NCI-H748 treated with DMSO at 0.1 percent for 48 hours (cell line): Measurements from ENCODE around the gene CCDC93.

Experiments
- DNase-seq: peaks from one replicate; lab custom pipeline; 2025; lab: John Stamatoyannopoulos, UW

The CCDC93 gene

GRCh38 chr2:118013724-118014491, at the start of gene CCDC93:
Gene CCDC93 (minus strand): TSS chr2:118014070. CDS start chr2:118013995, 75 bp downstream.
- peak; percentile 54 for DNase-seq

GRCh38 chr2:118062669-118063068, 48.8 kb upstream of the CCDC93 start:
- no peak for DNase-seq

GRCh38 chr2:118062048-118062447, 48.2 kb upstream of the CCDC93 start:
- no peak for DNase-seq

- DNase-seq = no peak
Measured at GRCh38 chr2:118061135-118061955, 47.5 kb upstream of the CCDC93 start.

- DNase-seq = no peak
Measured at GRCh38 chr2:118059919-118060478, 46.1 kb upstream of the CCDC93 start.

- DNase-seq = no peak
Measured at GRCh38 chr2:118058951-118059350, 45.1 kb upstream of the CCDC93 start.

- no peak for DNase-seq
Measured at GRCh38 chr2:118056801-118057200, 42.9 kb upstream of the CCDC93 start.

GRCh38 chr2:118056165-118056534, 42.3 kb upstream of the CCDC93 start:
- no peak for DNase-seq

GRCh38 chr2:118055512-118056164, 41.8 kb upstream of the CCDC93 start:
- no peak for DNase-seq

GRCh38 chr2:118054213-118055008, 40.5 kb upstream of the CCDC93 start:
- no peak for DNase-seq

GRCh38 chr2:118053681-118054080, 39.8 kb upstream of the CCDC93 start:
- DNase-seq = no peak

GRCh38 chr2:118052474-118052873, 38.6 kb upstream of the CCDC93 start:
- DNase-seq = no peak

- no peak for DNase-seq
Measured at GRCh38 chr2:118051826-118052358, 38.0 kb upstream of the CCDC93 start.

GRCh38 chr2:118050974-118051373, 37.1 kb upstream of the CCDC93 start:
- no peak for DNase-seq

- no peak for DNase-seq
Measured at GRCh38 chr2:118050386-118050785, 36.5 kb upstream of the CCDC93 start.

GRCh38 chr2:118049816-118050140, 35.9 kb upstream of the CCDC93 start:
- no peak for DNase-seq

GRCh38 chr2:118049140-118049815, 35.4 kb upstream of the CCDC93 start:
- DNase-seq = no peak

- no peak for DNase-seq
Measured at GRCh38 chr2:118048401-118048800, 34.5 kb upstream of the CCDC93 start.

GRCh38 chr2:118047380-118047826, 33.5 kb upstream of the CCDC93 start:
- no peak for DNase-seq

- DNase-seq = peak; percentile 1
Measured at GRCh38 chr2:118046634-118047210, 32.9 kb upstream of the CCDC93 start.
